ENCODE results near the gene KDF1. TPM values are rescaled to one million over a fixed set of nuclear protein-coding genes. Genes with fewer than 3 reads are reported as not detected.

The KDF1 gene
- total and polyA plus RNA-seq, 5 donors, result 0.19 to 1.2 (median 0.86) TPM

GRCh38 chr1:26913754-26914619, 46.3 kb downstream of the KDF1 start, which contains the start of gene NR0B2:
NR0B2 (minus strand) TSS chr1:26913975; CDS start chr1:26913940, 35 bp downstream.
- WGBS, result 54% methylated on average over 16 of the region's 16 CpGs
- ATAC-seq, result peak; percentile 76 to 77
- H3K27ac ChIP-seq (ENCODE audit: low read length), result peak within 1 kb of the TSS; percentile 95
- intact Hi-C loops (cut with DNase I), result no loop called here
- H3K4me3 ChIP-seq (ENCODE audit: low read length), result peak within 1 kb of the TSS; percentile 50
- DNase-seq, result peak; percentile 31 to 81 (median 73)
- no peaks in the 10 kb centered on the region for H3K9me3 ChIP-seq (ENCODE audit: control insufficient read depth, low read length)
- H3K4me1 ChIP-seq (ENCODE audit: control insufficient read depth, insufficient read depth, low read length), result no peaks in the 10 kb centered on the region
- no peaks in the 10 kb centered on the region for H3K27me3 ChIP-seq (ENCODE audit: control insufficient read depth, insufficient read depth)

GRCh38 chr1:26913389-26913753, 46.9 kb downstream of the KDF1 start:
- no peak for ATAC-seq
- peak overlapping the region; percentile 50 for H3K4me3 ChIP-seq (ENCODE audit: low read length)
- WGBS, result 68% methylated on average over 5 of the region's 5 CpGs
- no peaks in the 10 kb centered on the region for H3K9me3 ChIP-seq (ENCODE audit: control insufficient read depth, low read length)
- H3K27ac ChIP-seq (ENCODE audit: low read length), result peak overlapping the region; percentile 95
- H3K4me1 ChIP-seq (ENCODE audit: control insufficient read depth, insufficient read depth, low read length), result no peaks in the 10 kb centered on the region
- H3K27me3 ChIP-seq (ENCODE audit: control insufficient read depth, insufficient read depth), result no peaks in the 10 kb centered on the region
- DNase-seq, result peak in 1 of 3 donors; percentile 56
- intact Hi-C loops (cut with DNase I), result no loop called here

- Histone ChIP-seq H3K27ac (ENCODE audit: low read length) (no peak overlapping the region), H3K9me3 (ENCODE audit: control insufficient read depth, low read length) (no peaks in the 10 kb centered on the region), H3K4me3 (ENCODE audit: low read length) (peak overlapping the region; percentile 37), H3K4me1 (ENCODE audit: control insufficient read depth, insufficient read depth, low read length) (no peaks in the 10 kb centered on the region), H3K27me3 (ENCODE audit: control insufficient read depth, insufficient read depth) (no peaks in the 10 kb centered on the region)
- intact Hi-C loops (cut with DNase I), result no loop called here
- WGBS, result 39% methylated on average over 2 of the region's 2 CpGs
- ATAC-seq (no peak), DNase-seq (no peak)
Measured at GRCh38 chr1:26912147-26912490, 48.1 kb downstream of the KDF1 start.

- H3K27ac ChIP-seq (ENCODE audit: low read length), result no peak overlapping the region
- H3K9me3 ChIP-seq (ENCODE audit: control insufficient read depth, low read length), result no peaks in the 10 kb centered on the region
- H3K4me1 ChIP-seq (ENCODE audit: control insufficient read depth, insufficient read depth, low read length), result no peaks in the 10 kb centered on the region
- H3K4me3 ChIP-seq (ENCODE audit: low read length), result no peak overlapping the region
- ATAC-seq (no peak), DNase-seq (no peak)
- intact Hi-C loops (cut with DNase I), result no loop called here
- no peaks in the 10 kb centered on the region for H3K27me3 ChIP-seq (ENCODE audit: control insufficient read depth, insufficient read depth)
- 87% methylated on average over 8 of the region's 8 CpGs for WGBS
Measured at GRCh38 chr1:26911399-26912146, 48.7 kb downstream of the KDF1 start.

GRCh38 chr1:26910343-26911160, 49.7 kb downstream of the KDF1 start:
- no peaks in the 10 kb centered on the region for H3K9me3 ChIP-seq (ENCODE audit: control insufficient read depth, low read length)
- intact Hi-C loops (cut with DNase I), result no loop called here
- H3K4me3 ChIP-seq (ENCODE audit: low read length), result no peak overlapping the region
- no peaks in the 10 kb centered on the region for H3K4me1 ChIP-seq (ENCODE audit: control insufficient read depth, insufficient read depth, low read length)
- no peaks in the 10 kb centered on the region for H3K27me3 ChIP-seq (ENCODE audit: control insufficient read depth, insufficient read depth)
- ATAC-seq (no peak), DNase-seq (no peak)
- H3K27ac ChIP-seq (ENCODE audit: low read length), result no peak overlapping the region
- WGBS, result 64% methylated on average over 4 of the region's 4 CpGs

GRCh38 chr1:26909951-26910342, 50.3 kb downstream of the KDF1 start:
- 57% methylated on average over 3 of the region's 3 CpGs for WGBS
- H3K9me3 ChIP-seq (ENCODE audit: control insufficient read depth, low read length), result no peaks in the 10 kb centered on the region
- H3K27ac ChIP-seq (ENCODE audit: low read length), result no peak overlapping the region
- ATAC-seq (no peak), DNase-seq (no peak)
- H3K4me1 ChIP-seq (ENCODE audit: control insufficient read depth, insufficient read depth, low read length), result no peaks in the 10 kb centered on the region
- no peak overlapping the region for H3K4me3 ChIP-seq (ENCODE audit: low read length)
- intact Hi-C loops (cut with DNase I), result no loop called here
- H3K27me3 ChIP-seq (ENCODE audit: control insufficient read depth, insufficient read depth), result no peaks in the 10 kb centered on the region

GRCh38 chr1:26907071-26907917, 53.0 kb downstream of the KDF1 start:
- no peaks in the 10 kb centered on the region for H3K4me1 ChIP-seq (ENCODE audit: control insufficient read depth, insufficient read depth, low read length)
- no peak overlapping the region for H3K4me3 ChIP-seq (ENCODE audit: low read length)
- intact Hi-C loops (cut with DNase I), result no loop called here
- H3K27ac ChIP-seq (ENCODE audit: low read length), result no peak overlapping the region
- 65% methylated on average over 6 of the region's 6 CpGs for WGBS
- DNase-seq (no peak), ATAC-seq (no peak)
- no peaks in the 10 kb centered on the region for H3K9me3 ChIP-seq (ENCODE audit: control insufficient read depth, low read length)
- H3K27me3 ChIP-seq (ENCODE audit: control insufficient read depth, insufficient read depth), result no peaks in the 10 kb centered on the region

GRCh38 chr1:26900815-26901511, 59.3 kb downstream of the KDF1 start:
- DNase-seq, result no peak
- WGBS, result 65% methylated on average over 18 of the region's 18 CpGs
- Histone ChIP-seq H3K4me3 (ENCODE audit: low read length) (peak overlapping the region; percentile 97), H3K27me3 (ENCODE audit: control insufficient read depth, insufficient read depth) (no peaks in the 10 kb centered on the region), H3K4me1 (ENCODE audit: control insufficient read depth, insufficient read depth, low read length) (peaks cover 2% of the 10 kb centered on the region), H3K9me3 (ENCODE audit: control insufficient read depth, low read length) (no peaks in the 10 kb centered on the region), H3K27ac (ENCODE audit: low read length) (peak overlapping the region; percentile 87)
- intact Hi-C loops (cut with DNase I), result no loop called here
- no peak for ATAC-seq

- Histone ChIP-seq H3K4me1 (ENCODE audit: control insufficient read depth, insufficient read depth, low read length) (peaks cover 2% of the 10 kb centered on the region), H3K4me3 (ENCODE audit: low read length) (peak within 1 kb of the TSS; percentile 97), H3K9me3 (ENCODE audit: control insufficient read depth, low read length) (no peaks in the 10 kb centered on the region), H3K27ac (ENCODE audit: low read length) (peak within 1 kb of the TSS; percentile 87), H3K27me3 (ENCODE audit: control insufficient read depth, insufficient read depth) (no peaks in the 10 kb centered on the region)
- intact Hi-C loops (cut with DNase I), result no loop called here
- WGBS, result under 1% methylated on average over 50 of the region's 50 CpGs
- ATAC-seq, result peak; percentile 91 to 93
- DNase-seq, result peak; percentile 94 to 98 (median 96)
Measured at GRCh38 chr1:26900001-26900814, 60.1 kb downstream of the KDF1 start, which contains the start of gene GPATCH3. GPATCH3 (minus strand) TSS chr1:26900467; CDS start chr1:26900442, 25 bp downstream.
